H1 (cell line): Measurements from ENCODE around the gene PATJ. TPM values are rescaled to one million over a fixed set of nuclear protein-coding genes. Genes with fewer than 3 reads are reported as not detected.

Source experiments
- CBX8 ChIP-seq: fragments of 300-800, 300-1000 bp; sonication (generic); IDR thresholded peaks from 2 replicates; pipeline ENCODE4 v1.7.1; 2016; ENCODE audit warnings: low read depth, low read length, borderline replicate concordance
- CHD1 ChIP-seq: IDR thresholded peaks from 2 replicates; pipeline ENCODE4 v1.6.1; 2012; ENCODE audit warnings: low read depth, low read length, improper control_type of control experiment
- HDAC2 ChIP-seq, 2 experiments: fragments of 300-600 bp in 1 of 2; sonication (generic) in 1 of 2; IDR thresholded peaks; 2 replicates each; pipeline ENCODE4 v1.6.1; 2011 to 2012; ENCODE audit warnings: low read depth in 2 of 2, low read length in 2 of 2, mild to moderate bottlenecking in 2 of 2, moderate library complexity in 2 of 2, borderline replicate concordance in 1 of 2, inconsistent platforms in 1 of 2
- JUND ChIP-seq: IDR thresholded peaks from 2 replicates; pipeline ENCODE4 v1.6.1; 2011; ENCODE audit warnings: mild to moderate bottlenecking, improper control_type of control experiment, low read length
- polyA plus RNA-seq, 7 experiments: library from polyadenylated mRNA; depleted of rRNA in 3 of 7; stranded (reverse) in 5 of 7; unstranded in 2 of 7; fragments of >200 nt in 5 of 7; fragments of 200-250 nt in 2 of 7; gene quantifications; 1 replicate in 5 of 7; 2 replicates in 1 of 7; 4 replicates in 1 of 7; pipeline versions ENCODE4 v1.2.1 to v1.2.3, GENCODE V29; 2011 to 2013; ENCODE audit warnings: missing spikeins in 2 of 7, mixed read lengths in 2 of 7
- total RNA-seq: library from RNA; stranded (reverse); fragmentation: NEBNext Ultra II Directional; extraction: Animal tissue kit (Norgen Biotek cat#: 25700); gene quantifications from 2 replicates; pipeline ENCODE4 v1.2.1, GENCODE V29; 2021
- TF ChIP-seq, protein P1 (sequence below): fragments of 300-600 bp; sonication (generic); IDR thresholded peaks from 2 replicates; pipeline ENCODE4 v1.7.1; 2012; ENCODE audit warnings: low read length, moderate library complexity, mild to moderate bottlenecking, inconsistent platforms; ENCODE audit not compliant: insufficient replicate concordance

Gene PATJ
- total and polyA plus RNA-seq, 2 of the 8 experiments (the other 6 are each of a cell fraction or from before 2014, with no cell fraction given): 8.2 to 55.6 TPM

DNA sequence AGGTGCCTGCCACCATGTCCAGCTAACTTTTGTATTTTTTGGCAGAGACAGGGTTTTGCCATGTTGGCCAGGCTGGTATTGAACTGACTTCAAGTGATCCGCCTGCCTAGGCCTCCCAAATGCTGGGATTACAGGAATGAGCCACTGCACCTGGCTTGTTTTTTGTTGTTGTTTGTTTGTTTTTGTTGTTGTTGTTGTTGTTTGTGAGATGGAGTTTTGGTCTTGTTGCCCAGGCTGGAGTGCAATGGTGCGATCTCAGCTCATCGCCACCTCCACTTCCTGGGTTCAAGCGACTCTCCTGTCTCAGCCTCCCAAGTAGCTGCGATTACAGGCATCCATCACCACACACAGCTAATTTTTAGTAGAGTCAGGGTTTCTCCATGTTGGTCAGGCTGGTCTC is 445.3 kb downstream of the PATJ start (continued):
- TF ChIP-seq, protein P1, sequence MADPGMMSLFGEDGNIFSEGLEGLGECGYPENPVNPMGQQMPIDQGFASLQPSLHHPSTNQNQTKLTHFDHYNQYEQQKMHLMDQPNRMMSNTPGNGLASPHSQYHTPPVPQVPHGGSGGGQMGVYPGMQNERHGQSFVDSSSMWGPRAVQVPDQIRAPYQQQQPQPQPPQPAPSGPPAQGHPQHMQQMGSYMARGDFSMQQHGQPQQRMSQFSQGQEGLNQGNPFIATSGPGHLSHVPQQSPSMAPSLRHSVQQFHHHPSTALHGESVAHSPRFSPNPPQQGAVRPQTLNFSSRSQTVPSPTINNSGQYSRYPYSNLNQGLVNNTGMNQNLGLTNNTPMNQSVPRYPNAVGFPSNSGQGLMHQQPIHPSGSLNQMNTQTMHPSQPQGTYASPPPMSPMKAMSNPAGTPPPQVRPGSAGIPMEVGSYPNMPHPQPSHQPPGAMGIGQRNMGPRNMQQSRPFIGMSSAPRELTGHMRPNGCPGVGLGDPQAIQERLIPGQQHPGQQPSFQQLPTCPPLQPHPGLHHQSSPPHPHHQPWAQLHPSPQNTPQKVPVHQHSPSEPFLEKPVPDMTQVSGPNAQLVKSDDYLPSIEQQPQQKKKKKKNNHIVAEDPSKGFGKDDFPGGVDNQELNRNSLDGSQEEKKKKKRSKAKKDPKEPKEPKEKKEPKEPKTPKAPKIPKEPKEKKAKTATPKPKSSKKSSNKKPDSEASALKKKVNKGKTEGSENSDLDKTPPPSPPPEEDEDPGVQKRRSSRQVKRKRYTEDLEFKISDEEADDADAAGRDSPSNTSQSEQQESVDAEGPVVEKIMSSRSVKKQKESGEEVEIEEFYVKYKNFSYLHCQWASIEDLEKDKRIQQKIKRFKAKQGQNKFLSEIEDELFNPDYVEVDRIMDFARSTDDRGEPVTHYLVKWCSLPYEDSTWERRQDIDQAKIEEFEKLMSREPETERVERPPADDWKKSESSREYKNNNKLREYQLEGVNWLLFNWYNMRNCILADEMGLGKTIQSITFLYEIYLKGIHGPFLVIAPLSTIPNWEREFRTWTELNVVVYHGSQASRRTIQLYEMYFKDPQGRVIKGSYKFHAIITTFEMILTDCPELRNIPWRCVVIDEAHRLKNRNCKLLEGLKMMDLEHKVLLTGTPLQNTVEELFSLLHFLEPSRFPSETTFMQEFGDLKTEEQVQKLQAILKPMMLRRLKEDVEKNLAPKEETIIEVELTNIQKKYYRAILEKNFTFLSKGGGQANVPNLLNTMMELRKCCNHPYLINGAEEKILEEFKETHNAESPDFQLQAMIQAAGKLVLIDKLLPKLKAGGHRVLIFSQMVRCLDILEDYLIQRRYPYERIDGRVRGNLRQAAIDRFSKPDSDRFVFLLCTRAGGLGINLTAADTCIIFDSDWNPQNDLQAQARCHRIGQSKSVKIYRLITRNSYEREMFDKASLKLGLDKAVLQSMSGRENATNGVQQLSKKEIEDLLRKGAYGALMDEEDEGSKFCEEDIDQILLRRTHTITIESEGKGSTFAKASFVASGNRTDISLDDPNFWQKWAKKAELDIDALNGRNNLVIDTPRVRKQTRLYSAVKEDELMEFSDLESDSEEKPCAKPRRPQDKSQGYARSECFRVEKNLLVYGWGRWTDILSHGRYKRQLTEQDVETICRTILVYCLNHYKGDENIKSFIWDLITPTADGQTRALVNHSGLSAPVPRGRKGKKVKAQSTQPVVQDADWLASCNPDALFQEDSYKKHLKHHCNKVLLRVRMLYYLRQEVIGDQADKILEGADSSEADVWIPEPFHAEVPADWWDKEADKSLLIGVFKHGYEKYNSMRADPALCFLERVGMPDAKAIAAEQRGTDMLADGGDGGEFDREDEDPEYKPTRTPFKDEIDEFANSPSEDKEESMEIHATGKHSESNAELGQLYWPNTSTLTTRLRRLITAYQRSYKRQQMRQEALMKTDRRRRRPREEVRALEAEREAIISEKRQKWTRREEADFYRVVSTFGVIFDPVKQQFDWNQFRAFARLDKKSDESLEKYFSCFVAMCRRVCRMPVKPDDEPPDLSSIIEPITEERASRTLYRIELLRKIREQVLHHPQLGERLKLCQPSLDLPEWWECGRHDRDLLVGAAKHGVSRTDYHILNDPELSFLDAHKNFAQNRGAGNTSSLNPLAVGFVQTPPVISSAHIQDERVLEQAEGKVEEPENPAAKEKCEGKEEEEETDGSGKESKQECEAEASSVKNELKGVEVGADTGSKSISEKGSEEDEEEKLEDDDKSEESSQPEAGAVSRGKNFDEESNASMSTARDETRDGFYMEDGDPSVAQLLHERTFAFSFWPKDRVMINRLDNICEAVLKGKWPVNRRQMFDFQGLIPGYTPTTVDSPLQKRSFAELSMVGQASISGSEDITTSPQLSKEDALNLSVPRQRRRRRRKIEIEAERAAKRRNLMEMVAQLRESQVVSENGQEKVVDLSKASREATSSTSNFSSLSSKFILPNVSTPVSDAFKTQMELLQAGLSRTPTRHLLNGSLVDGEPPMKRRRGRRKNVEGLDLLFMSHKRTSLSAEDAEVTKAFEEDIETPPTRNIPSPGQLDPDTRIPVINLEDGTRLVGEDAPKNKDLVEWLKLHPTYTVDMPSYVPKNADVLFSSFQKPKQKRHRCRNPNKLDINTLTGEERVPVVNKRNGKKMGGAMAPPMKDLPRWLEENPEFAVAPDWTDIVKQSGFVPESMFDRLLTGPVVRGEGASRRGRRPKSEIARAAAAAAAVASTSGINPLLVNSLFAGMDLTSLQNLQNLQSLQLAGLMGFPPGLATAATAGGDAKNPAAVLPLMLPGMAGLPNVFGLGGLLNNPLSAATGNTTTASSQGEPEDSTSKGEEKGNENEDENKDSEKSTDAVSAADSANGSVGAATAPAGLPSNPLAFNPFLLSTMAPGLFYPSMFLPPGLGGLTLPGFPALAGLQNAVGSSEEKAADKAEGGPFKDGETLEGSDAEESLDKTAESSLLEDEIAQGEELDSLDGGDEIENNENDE: no peak
- no peak for TF ChIP-seq CBX8
- no peak for TF ChIP-seq CHD1
- TF ChIP-seq HDAC2 (IDR thresholded peaks at IDR 0.05; ENCODE audit: borderline replicate concordance in 1 of 2, low read depth in 2 of 2, low read length in 2 of 2): no peak
- no peak for TF ChIP-seq JUND
